HCT116 (cell line): Measurements from ENCODE around the gene CAMKMT.

Source experiments
- CEBPB ChIP-seq: IDR thresholded peaks from 2 replicates; pipeline ENCODE4 v1.6.1; 2012; ENCODE audit warnings: low read depth
- EZH2phosphoT487 ChIP-seq: fragments of 200-600 bp; IDR thresholded peaks from 2 replicates; pipeline ENCODE4 v1.6.1; 2018; ENCODE audit warnings: antibody characterized with exemption, borderline replicate concordance
- POLR2A ChIP-seq: IDR thresholded peaks from 2 replicates; pipeline ENCODE4 v1.7.0; 2011; ENCODE audit warnings: borderline replicate concordance; ENCODE audit not compliant: insufficient read depth, insufficient read length; ENCODE audit errors: extremely low read depth
- SP1 ChIP-seq: IDR thresholded peaks from 2 replicates; pipeline ENCODE4 v1.6.1; 2012; ENCODE audit warnings: low read depth
- TCF7L2 ChIP-seq: IDR thresholded peaks from 2 replicates; pipeline ENCODE4 v1.7.0; 2011; ENCODE audit warnings: borderline replicate concordance, inconsistent platforms; ENCODE audit not compliant: insufficient read depth, insufficient read length; ENCODE audit errors: extremely low read depth
- TF ChIP-seq, protein P1 (sequence below), 3 experiments: fragments of 200-600 bp in 1 of 3; sonication (generic) in 1 of 3; IDR thresholded peaks in 2 of 3; conservative IDR thresholded peaks in 1 of 3; 2 replicates each; pipeline ENCODE4 v1.5.1; 2012 to 2017; ENCODE audit warnings: low read depth in 2 of 3, low read length in 2 of 3, antibody characterized with exemption in 1 of 3, borderline replicate concordance in 1 of 3, control low read depth in 1 of 3, mild to moderate bottlenecking in 1 of 3, mixed read lengths in 1 of 3, mixed run types in 1 of 3, moderate library complexity in 1 of 3; ENCODE audit not compliant: insufficient read depth in 1 of 3

DNA sequence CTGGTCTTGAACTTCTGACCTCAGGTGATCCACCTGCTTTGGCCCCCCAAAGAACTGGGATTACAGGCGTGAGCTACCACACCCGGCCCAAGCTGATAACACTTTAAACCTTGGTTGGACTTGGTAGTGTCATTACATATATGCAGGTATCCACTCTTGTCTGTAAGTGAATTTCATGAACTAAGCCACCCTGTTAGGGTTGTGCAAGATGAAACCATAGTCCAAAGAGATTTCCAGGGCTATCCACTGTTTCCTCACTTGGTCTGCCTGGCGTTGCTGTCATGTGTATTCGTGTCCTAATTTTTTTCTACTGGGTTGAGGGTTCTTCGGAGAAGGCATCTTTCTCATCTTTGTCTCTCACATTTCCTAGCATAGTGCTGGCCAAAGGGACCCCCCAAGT, 203.0 kb downstream of the CAMKMT start:
- no peak for TF ChIP-seq TCF7L2
- TF ChIP-seq CEBPB = no peak
- TF ChIP-seq, protein P1, sequence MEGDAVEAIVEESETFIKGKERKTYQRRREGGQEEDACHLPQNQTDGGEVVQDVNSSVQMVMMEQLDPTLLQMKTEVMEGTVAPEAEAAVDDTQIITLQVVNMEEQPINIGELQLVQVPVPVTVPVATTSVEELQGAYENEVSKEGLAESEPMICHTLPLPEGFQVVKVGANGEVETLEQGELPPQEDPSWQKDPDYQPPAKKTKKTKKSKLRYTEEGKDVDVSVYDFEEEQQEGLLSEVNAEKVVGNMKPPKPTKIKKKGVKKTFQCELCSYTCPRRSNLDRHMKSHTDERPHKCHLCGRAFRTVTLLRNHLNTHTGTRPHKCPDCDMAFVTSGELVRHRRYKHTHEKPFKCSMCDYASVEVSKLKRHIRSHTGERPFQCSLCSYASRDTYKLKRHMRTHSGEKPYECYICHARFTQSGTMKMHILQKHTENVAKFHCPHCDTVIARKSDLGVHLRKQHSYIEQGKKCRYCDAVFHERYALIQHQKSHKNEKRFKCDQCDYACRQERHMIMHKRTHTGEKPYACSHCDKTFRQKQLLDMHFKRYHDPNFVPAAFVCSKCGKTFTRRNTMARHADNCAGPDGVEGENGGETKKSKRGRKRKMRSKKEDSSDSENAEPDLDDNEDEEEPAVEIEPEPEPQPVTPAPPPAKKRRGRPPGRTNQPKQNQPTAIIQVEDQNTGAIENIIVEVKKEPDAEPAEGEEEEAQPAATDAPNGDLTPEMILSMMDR (IDR thresholded peaks at IDR 0.05 in 2 of 3, conservative IDR thresholded peaks at IDR 0.05 in 1 of 3; ENCODE audit: borderline replicate concordance in 1 of 3, insufficient read depth in 1 of 3, low read depth in 2 of 3, low read length in 2 of 3) = no peak
- TF ChIP-seq EZH2phosphoT487 = no peak
- TF ChIP-seq SP1 = no peak
- no peak for TF ChIP-seq POLR2A
